ENCODE measurements around the gene COL5A1. TPM values are rescaled to one million over a fixed set of nuclear protein-coding genes. Genes with fewer than 3 reads are reported as not detected.

COL5A1 gene
- total RNA-seq, 1 donor from 2014 or later: 1,552 TPM

GRCh38 chr9:134823623-134824022 lies 182.0 kb downstream of the COL5A1 start:
- Mint-ChIP-seq H3K36me3 (ENCODE audit: unreplicated experiment) (peaks cover 41% of the 10 kb centered on the region), H3K4me3 (ENCODE audit: unreplicated experiment) (no peak overlapping the region), H3K27ac (ENCODE audit: unreplicated experiment) (no peak overlapping the region), H3K9me3 (ENCODE audit: unreplicated experiment) (no peaks in the 10 kb centered on the region), H3K27me3 (ENCODE audit: unreplicated experiment) (no peaks in the 10 kb centered on the region), H3K4me1 (ENCODE audit: unreplicated experiment) (peaks cover 2% of the 10 kb centered on the region)
- DNase-seq (ENCODE audit: extremely low spot score, unreplicated experiment): no peak
- TF ChIP-seq CTCF (IDR thresholded peaks at IDR 0.05): no peak

- Mint-ChIP-seq H3K4me1 (ENCODE audit: unreplicated experiment) (peaks cover 2% of the 10 kb centered on the region), H3K36me3 (ENCODE audit: unreplicated experiment) (peaks cover 36% of the 10 kb centered on the region), H3K27me3 (ENCODE audit: unreplicated experiment) (no peaks in the 10 kb centered on the region), H3K9me3 (ENCODE audit: unreplicated experiment) (no peaks in the 10 kb centered on the region), H3K4me3 (ENCODE audit: unreplicated experiment) (no peak overlapping the region), H3K27ac (ENCODE audit: unreplicated experiment) (no peak overlapping the region)
- no peak for DNase-seq (ENCODE audit: extremely low spot score, unreplicated experiment)
- no peak for TF ChIP-seq CTCF (IDR thresholded peaks at IDR 0.05)
Measured at GRCh38 chr9:134824583-134824982, 183.0 kb downstream of the COL5A1 start.

GRCh38 chr9:134825025-134825424 lies 183.4 kb downstream of the COL5A1 start:
- no peak for TF ChIP-seq CTCF (IDR thresholded peaks at IDR 0.05)
- DNase-seq (ENCODE audit: extremely low spot score, unreplicated experiment): no peak
- no peak overlapping the region for H3K27ac Mint-ChIP-seq (ENCODE audit: unreplicated experiment)
- H3K4me1 Mint-ChIP-seq (ENCODE audit: unreplicated experiment): peaks cover 2% of the 10 kb centered on the region
- no peaks in the 10 kb centered on the region for H3K9me3 Mint-ChIP-seq (ENCODE audit: unreplicated experiment)
- H3K27me3 Mint-ChIP-seq (ENCODE audit: unreplicated experiment): no peaks in the 10 kb centered on the region
- peaks cover 33% of the 10 kb centered on the region for H3K36me3 Mint-ChIP-seq (ENCODE audit: unreplicated experiment)
- H3K4me3 Mint-ChIP-seq (ENCODE audit: unreplicated experiment): no peak overlapping the region

- H3K4me1 Mint-ChIP-seq (ENCODE audit: unreplicated experiment): peaks cover 2% of the 10 kb centered on the region
- peaks cover 33% of the 10 kb centered on the region for H3K36me3 Mint-ChIP-seq (ENCODE audit: unreplicated experiment)
- no peak for DNase-seq (ENCODE audit: extremely low spot score, unreplicated experiment)
- no peaks in the 10 kb centered on the region for H3K9me3 Mint-ChIP-seq (ENCODE audit: unreplicated experiment)
- no peak for TF ChIP-seq CTCF (IDR thresholded peaks at IDR 0.05)
- H3K27me3 Mint-ChIP-seq (ENCODE audit: unreplicated experiment): no peaks in the 10 kb centered on the region
- no peak overlapping the region for H3K27ac Mint-ChIP-seq (ENCODE audit: unreplicated experiment)
- H3K4me3 Mint-ChIP-seq (ENCODE audit: unreplicated experiment): no peak overlapping the region
Measured at GRCh38 chr9:134826336-134827285, 185.0 kb downstream of the COL5A1 start.

- Mint-ChIP-seq H3K27ac (ENCODE audit: unreplicated experiment) (no peak overlapping the region), H3K9me3 (ENCODE audit: unreplicated experiment) (no peaks in the 10 kb centered on the region), H3K36me3 (ENCODE audit: unreplicated experiment) (peaks cover 34% of the 10 kb centered on the region), H3K27me3 (ENCODE audit: unreplicated experiment) (no peaks in the 10 kb centered on the region), H3K4me3 (ENCODE audit: unreplicated experiment) (no peak overlapping the region), H3K4me1 (ENCODE audit: unreplicated experiment) (peaks cover 2% of the 10 kb centered on the region)
- DNase-seq (ENCODE audit: extremely low spot score, unreplicated experiment): no peak
- TF ChIP-seq CTCF (IDR thresholded peaks at IDR 0.05): no peak
Measured at GRCh38 chr9:134827559-134827958, 186.0 kb downstream of the COL5A1 start.

All from osteocyte (in vitro differentiated cells).